ENCODE measurements around the gene CPE.

DNA sequence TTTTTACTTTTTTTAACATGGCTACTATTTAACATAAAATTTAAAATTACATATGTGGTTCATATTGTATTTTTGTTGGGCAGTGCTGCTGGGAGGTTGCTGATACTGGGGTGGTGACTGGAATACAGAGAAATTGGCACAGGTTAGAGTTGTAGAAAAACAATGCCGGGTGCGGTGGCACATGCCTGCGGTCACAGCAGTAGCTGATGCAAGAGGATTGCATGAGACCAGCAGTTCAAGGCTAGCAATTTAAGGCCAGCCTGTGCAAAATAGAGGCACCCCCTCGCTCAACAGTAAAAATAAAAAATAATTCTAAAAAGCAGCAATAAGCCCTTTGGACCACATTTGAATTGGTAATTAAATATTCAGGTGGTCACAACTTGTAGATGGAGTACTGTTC is 11.8 kb upstream of the CPE start:
- TF ChIP-seq SIN3A (IDR thresholded peaks at IDR 0.05; ENCODE audit: borderline replicate concordance, insufficient read depth, low read length), result no peak
- no peak for TF ChIP-seq POLR2AphosphoS5 (IDR thresholded peaks at IDR 0.05; ENCODE audit: low read depth, low read length)
- TF ChIP-seq, protein P1, sequence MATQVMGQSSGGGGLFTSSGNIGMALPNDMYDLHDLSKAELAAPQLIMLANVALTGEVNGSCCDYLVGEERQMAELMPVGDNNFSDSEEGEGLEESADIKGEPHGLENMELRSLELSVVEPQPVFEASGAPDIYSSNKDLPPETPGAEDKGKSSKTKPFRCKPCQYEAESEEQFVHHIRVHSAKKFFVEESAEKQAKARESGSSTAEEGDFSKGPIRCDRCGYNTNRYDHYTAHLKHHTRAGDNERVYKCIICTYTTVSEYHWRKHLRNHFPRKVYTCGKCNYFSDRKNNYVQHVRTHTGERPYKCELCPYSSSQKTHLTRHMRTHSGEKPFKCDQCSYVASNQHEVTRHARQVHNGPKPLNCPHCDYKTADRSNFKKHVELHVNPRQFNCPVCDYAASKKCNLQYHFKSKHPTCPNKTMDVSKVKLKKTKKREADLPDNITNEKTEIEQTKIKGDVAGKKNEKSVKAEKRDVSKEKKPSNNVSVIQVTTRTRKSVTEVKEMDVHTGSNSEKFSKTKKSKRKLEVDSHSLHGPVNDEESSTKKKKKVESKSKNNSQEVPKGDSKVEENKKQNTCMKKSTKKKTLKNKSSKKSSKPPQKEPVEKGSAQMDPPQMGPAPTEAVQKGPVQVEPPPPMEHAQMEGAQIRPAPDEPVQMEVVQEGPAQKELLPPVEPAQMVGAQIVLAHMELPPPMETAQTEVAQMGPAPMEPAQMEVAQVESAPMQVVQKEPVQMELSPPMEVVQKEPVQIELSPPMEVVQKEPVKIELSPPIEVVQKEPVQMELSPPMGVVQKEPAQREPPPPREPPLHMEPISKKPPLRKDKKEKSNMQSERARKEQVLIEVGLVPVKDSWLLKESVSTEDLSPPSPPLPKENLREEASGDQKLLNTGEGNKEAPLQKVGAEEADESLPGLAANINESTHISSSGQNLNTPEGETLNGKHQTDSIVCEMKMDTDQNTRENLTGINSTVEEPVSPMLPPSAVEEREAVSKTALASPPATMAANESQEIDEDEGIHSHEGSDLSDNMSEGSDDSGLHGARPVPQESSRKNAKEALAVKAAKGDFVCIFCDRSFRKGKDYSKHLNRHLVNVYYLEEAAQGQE (IDR thresholded peaks at IDR 0.05; ENCODE audit: insufficient read depth in 1 of 2, low read depth in 2 of 2, low read length in 2 of 2), result no peak
- TF ChIP-seq TAF1 (IDR thresholded peaks at IDR 0.05; ENCODE audit: borderline replicate concordance, insufficient read depth, low read length), result no peak

Measured in PFSK-1 (cell line).